Caco-2 (cell line): ENCODE measurements around the gene PPARG. TPM values are rescaled to one million over a fixed set of nuclear protein-coding genes. Genes with fewer than 3 reads are reported as not detected.

Source experiments
- BruUV-seq: library from RNA; stranded (reverse); fragments of 400-500 nt; replicated peaks from 2 replicates; lab custom pipeline; 2021; lab: Mats Ljungman, UMichigan
- CTCF ChIA-PET: fragments of 300-600 bp; sonication (Branson Sonifier 250); formaldehyde crosslinking; loops from one replicate; lab custom pipeline; 2022; ENCODE audit warnings: antibody characterized with exemption; lab: Charles Lee
- POLR2A ChIA-PET: fragments of 300-600 bp; sonication (Branson Sonifier 250); formaldehyde crosslinking; loops from one replicate; lab custom pipeline; 2022; ENCODE audit warnings: antibody characterized with exemption; lab: Charles Lee
- DNase-seq, 2 experiments: peaks; one replicate each; pipeline versions ENCODE4 v3.0.0 to v3.0.0-alpha.2; 2020 to 2022
- H3K27me3 ChIP-seq: replicated peaks from 2 replicates; pipeline ENCODE4 v1.6.0; 2011; ENCODE audit warnings: low read length; ENCODE audit not compliant: control insufficient read depth, insufficient read depth
- H3K36me3 ChIP-seq: 2 replicates; pipeline ENCODE4 v1.5.1; 2011; ENCODE audit warnings: low read length; ENCODE audit not compliant: control insufficient read depth, insufficient read depth
- H3K4me1 ChIP-seq: fragments of 250-450 bp; sonication (Bioruptor Pico); 2 replicates; pipeline ENCODE4 v1.5.1; 2020; ENCODE audit warnings: mild to moderate bottlenecking
- H3K4me3 ChIP-seq: 2 replicates; pipeline ENCODE4 v1.5.1; 2011; ENCODE audit warnings: low read depth, mild to moderate bottlenecking, control low read depth, low read length
- H3K9me3 ChIP-seq: fragments of 250-450 bp; sonication (Bioruptor Pico); 2 replicates; pipeline ENCODE4 v1.5.1; 2020; ENCODE audit warnings: mild to moderate bottlenecking, moderate library complexity
- H3K27ac Mint-ChIP-seq: one replicate; pipeline ENCODE4 v1.8.0; 2022; ENCODE audit warnings: mixed read lengths; ENCODE audit not compliant: unreplicated experiment
- H3K27me3 Mint-ChIP-seq: one replicate; pipeline ENCODE4 v1.8.0; 2022; ENCODE audit warnings: mixed read lengths; ENCODE audit not compliant: insufficient read depth, unreplicated experiment
- H3K36me3 Mint-ChIP-seq: one replicate; pipeline ENCODE4 v1.8.0; 2022; ENCODE audit warnings: mild to moderate bottlenecking, mixed read lengths; ENCODE audit not compliant: insufficient read depth, unreplicated experiment
- H3K4me1 Mint-ChIP-seq: one replicate; pipeline ENCODE4 v1.8.0; 2022; ENCODE audit warnings: low read depth, mixed read lengths; ENCODE audit not compliant: unreplicated experiment
- H3K4me3 Mint-ChIP-seq: one replicate; pipeline ENCODE4 v1.8.0; 2022; ENCODE audit warnings: mild to moderate bottlenecking, moderate library complexity, mixed read lengths; ENCODE audit not compliant: unreplicated experiment
- H3K9me3 Mint-ChIP-seq: one replicate; pipeline ENCODE4 v1.8.0; 2022; ENCODE audit warnings: mixed read lengths; ENCODE audit not compliant: unreplicated experiment
- CTCF ChIP-seq, 2 experiments: fragments of 200-600 bp in 1 of 2; IDR thresholded peaks; 1 replicate in 1 of 2; 2 replicates in 1 of 2; pipeline versions ENCODE4 v1.5.1 to v1.8.0; 2011 to 2022; ENCODE audit warnings: antibody characterized with exemption in 1 of 2, control low read depth in 1 of 2, inconsistent platforms in 1 of 2, low read depth in 1 of 2, low read length in 1 of 2, mild to moderate bottlenecking in 1 of 2, moderate library complexity in 1 of 2; ENCODE audit not compliant: insufficient read depth in 1 of 2, severe bottlenecking in 1 of 2, unreplicated experiment in 1 of 2
- intact Hi-C: fragments of 100-400 bp; cut with micrococcal nuclease; formaldehyde crosslinking; loops from one replicate; pipeline ENCODE4 v1.10.0; 2022; ENCODE audit not compliant: unreplicated experiment
- total RNA-seq: library from RNA; stranded (reverse); gene quantifications from 2 replicates; pipeline ENCODE4 v1.2.3, GENCODE V29; 2022

Gene PPARG
- total RNA-seq, 1 experiment from 2014 or later = 15.6 TPM

DNA sequence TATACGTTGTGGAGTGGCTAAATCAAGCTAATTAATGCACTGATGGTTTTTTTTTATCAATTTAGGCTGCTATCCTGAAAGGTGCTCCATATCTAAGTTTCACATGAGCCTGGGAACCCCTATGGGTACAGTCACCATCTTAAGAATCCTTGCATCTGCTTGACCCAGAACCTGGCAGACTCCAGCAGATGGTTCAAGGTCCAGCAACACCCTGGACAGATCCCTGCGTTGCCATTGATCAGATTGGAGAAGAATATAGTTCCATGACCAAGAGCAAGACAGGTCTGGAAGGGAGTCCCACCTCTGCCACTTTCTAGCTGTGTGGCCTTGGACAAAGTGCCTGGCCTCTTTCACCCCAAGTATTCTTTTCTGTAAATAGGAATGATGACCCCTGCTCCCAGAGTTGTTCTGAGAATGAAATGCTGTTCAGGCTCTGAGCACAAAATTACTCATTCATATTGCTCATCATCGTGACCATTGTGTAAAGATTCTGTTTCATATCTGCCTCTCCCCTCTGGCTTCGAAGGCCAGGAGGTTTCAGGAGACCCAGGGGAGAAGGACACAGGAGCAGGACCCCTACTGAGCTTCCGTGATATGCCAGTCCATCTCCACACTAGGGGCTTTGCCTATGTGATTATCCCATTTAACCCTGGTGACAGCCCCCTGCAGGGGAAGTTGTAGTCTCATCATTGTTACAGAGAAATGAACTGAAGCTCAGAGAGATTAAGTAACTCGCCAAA is 165.4 kb downstream of the PPARG start:
- TF ChIP-seq CTCF (IDR thresholded peaks at IDR 0.05; ENCODE audit: insufficient read depth in 1 of 2, low read depth in 1 of 2, low read length in 1 of 2, severe bottlenecking in 1 of 2, unreplicated experiment in 1 of 2) = no peak
- ChIA-PET POLR2A (no interaction called here), CTCF (no interaction called here)

DNA sequence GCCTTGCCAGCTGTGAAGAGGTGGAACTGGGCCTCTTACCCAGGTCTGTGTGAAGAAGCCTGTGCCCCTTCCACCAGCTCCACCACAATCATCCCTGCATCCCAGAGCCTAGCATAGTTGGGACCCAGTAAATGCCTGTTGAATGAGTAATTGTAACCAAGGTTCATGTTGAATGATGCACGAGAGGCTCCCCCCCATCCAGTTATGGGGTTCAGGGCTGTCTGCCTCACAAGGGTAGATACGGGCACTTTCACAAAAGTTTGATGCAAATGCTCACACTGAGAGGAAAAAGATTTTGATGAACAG is 165.9 kb downstream of the PPARG start:
- no peak for DNase-seq
- ChIA-PET CTCF (no interaction called here), POLR2A (no interaction called here)
- intact Hi-C loops = no loop called here
- Histone ChIP-seq H3K27me3 (no peaks in the 10 kb centered on the region), H3K4me1 (no peaks in the 10 kb centered on the region), H3K36me3 (no peaks in the 10 kb centered on the region), H3K4me3 (no peak overlapping the region), H3K9me3 (no peaks in the 10 kb centered on the region)
- Mint-ChIP-seq H3K9me3 (no peaks in the 10 kb centered on the region), H3K27ac (no peak overlapping the region), H3K36me3 (no peaks in the 10 kb centered on the region), H3K4me3 (no peak overlapping the region), H3K4me1 (no peaks in the 10 kb centered on the region), H3K27me3 (no peaks in the 10 kb centered on the region)
- no peak for TF ChIP-seq CTCF (IDR thresholded peaks at IDR 0.05; ENCODE audit: insufficient read depth in 1 of 2, low read depth in 1 of 2, low read length in 1 of 2, severe bottlenecking in 1 of 2, unreplicated experiment in 1 of 2)
- BruUV-seq = no TSS peak

More for the DNA sequence above, 165.4 kb downstream of the PPARG start:
- H3K27me3 ChIP-seq = no peaks in the 10 kb centered on the region
- no peaks in the 10 kb centered on the region for H3K9me3 ChIP-seq
- intact Hi-C loops = no loop called here
- no peak overlapping the region for H3K27ac Mint-ChIP-seq
- no peaks in the 10 kb centered on the region for H3K9me3 Mint-ChIP-seq
- DNase-seq = no peak
- no peaks in the 10 kb centered on the region for H3K4me1 ChIP-seq
- H3K4me3 Mint-ChIP-seq = no peak overlapping the region
- H3K27me3 Mint-ChIP-seq = no peaks in the 10 kb centered on the region
- H3K36me3 Mint-ChIP-seq = no peaks in the 10 kb centered on the region
- no peak overlapping the region for H3K4me3 ChIP-seq
- no peaks in the 10 kb centered on the region for H3K4me1 Mint-ChIP-seq
- no TSS peak for BruUV-seq
- H3K36me3 ChIP-seq = no peaks in the 10 kb centered on the region

GRCh38 chr3:12455740-12456139 is 166.9 kb downstream of the PPARG start:
- Histone ChIP-seq H3K27me3 (no peaks in the 10 kb centered on the region), H3K4me3 (no peak overlapping the region), H3K36me3 (no peaks in the 10 kb centered on the region), H3K4me1 (no peaks in the 10 kb centered on the region), H3K9me3 (no peaks in the 10 kb centered on the region)
- no TSS peak for BruUV-seq
- TF ChIP-seq CTCF (IDR thresholded peaks at IDR 0.05; ENCODE audit: insufficient read depth in 1 of 2, low read depth in 1 of 2, low read length in 1 of 2, severe bottlenecking in 1 of 2, unreplicated experiment in 1 of 2) = no peak
- Mint-ChIP-seq H3K27me3 (no peaks in the 10 kb centered on the region), H3K4me1 (no peaks in the 10 kb centered on the region), H3K27ac (no peak overlapping the region), H3K9me3 (no peaks in the 10 kb centered on the region), H3K4me3 (no peak overlapping the region), H3K36me3 (no peaks in the 10 kb centered on the region)
- no peak for DNase-seq
- ChIA-PET CTCF (no interaction called here), POLR2A (no interaction called here)
- intact Hi-C loops = no loop called here
